SK-N-SH (cell line): ENCODE measurements around the gene PCYOX1L. TPM values are rescaled to one million over a fixed set of nuclear protein-coding genes. Genes with fewer than 3 reads are reported as not detected.

ENCODE experiments used
- CTCF ChIA-PET: fragments of 300-600, 350-600 bp; formaldehyde crosslinking; extraction: SDS; loops from one replicate; lab custom pipeline; 2021; lab: Yijun Ruan, JAX
- POLR2A ChIA-PET: fragments of 350-600 bp; sonication (Branson Sonifier 250); formaldehyde crosslinking; extraction: SDS; loops from one replicate; lab custom pipeline; 2020; ENCODE audit warnings: antibody characterized with exemption, inconsistent platforms; lab: Yijun Ruan, JAX
- DNase-seq: peaks from one replicate; pipeline ENCODE4 v3.0.0; 2012
- H2AFZ ChIP-seq: fragments of 200-600 bp; sonication (generic); 2 replicates; pipeline ENCODE4 v1.8.1; 2016; ENCODE audit warnings: antibody characterized with exemption, mild to moderate bottlenecking, low read depth
- H3F3A ChIP-seq: fragments of 200-600 bp; sonication (generic); replicated peaks from 2 replicates; pipeline ENCODE3; 2016; ENCODE audit warnings: antibody characterized with exemption, mild to moderate bottlenecking; ENCODE audit not compliant: insufficient read depth
- H3K27ac ChIP-seq, 2 experiments: fragments of 200-500 bp in 1 of 2; fragments of 200-600 bp in 1 of 2; sonication (Bioruptor generic) in 1 of 2; sonication (generic), shearing (Covaris generic) in 1 of 2; 2 replicates each; pipeline versions ENCODE4 v1.5.1 to v1.6.1; 2014 to 2016; ENCODE audit warnings: low read depth in 2 of 2, inconsistent platforms in 1 of 2, low read length in 1 of 2, mild to moderate bottlenecking in 1 of 2, mixed read lengths in 1 of 2
- H3K27me3 ChIP-seq: fragments of 200-600 bp; sonication (generic), shearing (Covaris generic); 2 replicates; pipeline ENCODE4 v1.6.1; 2016; ENCODE audit warnings: mixed run types; ENCODE audit not compliant: insufficient read depth
- H3K36me3 ChIP-seq, 2 experiments: fragments of 200-500 bp in 1 of 2; fragments of 200-600 bp in 1 of 2; sonication (Bioruptor generic) in 1 of 2; sonication (generic) in 1 of 2; replicated peaks in 1 of 2; 2 replicates each; pipeline versions ENCODE3 to v1.5.1; 2014 to 2016; ENCODE audit warnings: low read length in 1 of 2, mild to moderate bottlenecking in 1 of 2; ENCODE audit not compliant: insufficient read depth in 2 of 2, control insufficient read depth in 1 of 2
- H3K4me1 ChIP-seq, 2 experiments: fragments of 200-500 bp in 1 of 2; fragments of 200-600 bp in 1 of 2; sonication (Bioruptor generic) in 1 of 2; sonication (generic), shearing (Covaris generic) in 1 of 2; 2 replicates each; pipeline versions ENCODE4 v1.5.1 to v1.6.1; 2014 to 2016; ENCODE audit warnings: low read depth in 1 of 2, low read length in 1 of 2, mixed run types in 1 of 2; ENCODE audit not compliant: insufficient read depth in 2 of 2, control insufficient read depth in 1 of 2
- H3K4me2 ChIP-seq: fragments of 200-600 bp; sonication (generic), shearing (Covaris generic); 2 replicates; pipeline ENCODE4 v1.6.1; 2017; ENCODE audit warnings: mixed run types
- H3K4me3 ChIP-seq, 2 experiments: fragments of 200-500 bp in 1 of 2; fragments of 200-600 bp in 1 of 2; sonication (Bioruptor generic) in 1 of 2; sonication (generic), shearing (Covaris generic) in 1 of 2; 2 replicates each; pipeline versions ENCODE4 v1.5.1 to v1.8.1; 2014 to 2016; ENCODE audit warnings: low read depth in 2 of 2, inconsistent platforms in 1 of 2, low read length in 1 of 2, mild to moderate bottlenecking in 1 of 2, mixed read lengths in 1 of 2, moderate library complexity in 1 of 2
- H3K79me2 ChIP-seq: fragments of 200-600 bp; sonication (generic); 2 replicates; pipeline ENCODE4 v1.8.1; 2017; ENCODE audit warnings: mild to moderate bottlenecking; ENCODE audit not compliant: insufficient read depth
- H3K9ac ChIP-seq: fragments of 200-600 bp; sonication (generic); 2 replicates; pipeline ENCODE4 v1.6.1; 2017; ENCODE audit warnings: mixed run types
- H3K9me2 ChIP-seq: fragments of 200-600 bp; sonication (generic); 2 replicates; pipeline ENCODE4 v1.6.1; 2017; ENCODE audit warnings: mixed run types
- H3K9me3 ChIP-seq: fragments of 200-600 bp; sonication (generic); 2 replicates; pipeline ENCODE4 v1.6.1; 2017; ENCODE audit warnings: mixed run types, mild to moderate bottlenecking, moderate library complexity
- H4K20me1 ChIP-seq: fragments of 200-600 bp; sonication (generic); 2 replicates; pipeline ENCODE4 v1.6.1; 2017; ENCODE audit warnings: mild to moderate bottlenecking, mixed run types; ENCODE audit not compliant: insufficient read depth
- CHD2 ChIP-seq: fragments of 150-350 bp; IDR thresholded peaks from 2 replicates; pipeline ENCODE4 v1.6.1; 2018; ENCODE audit warnings: low read length; ENCODE audit not compliant: partially characterized antibody
- ELF1 ChIP-seq: IDR thresholded peaks from 2 replicates; pipeline ENCODE4 v1.4.0; 2012
- EP300 ChIP-seq, 2 experiments: IDR thresholded peaks; 2 replicates each; pipeline versions ENCODE4 v1.4.0 to v1.6.1; 2012; ENCODE audit warnings: borderline replicate concordance in 1 of 2, low read depth in 1 of 2, low read length in 1 of 2
- FOSL2 ChIP-seq: IDR thresholded peaks from 2 replicates; pipeline ENCODE4 v1.4.0; 2012; ENCODE audit warnings: low read depth, mild to moderate bottlenecking, moderate library complexity, borderline replicate concordance
- FOXJ3 ChIP-seq: sonication (generic); formaldehyde crosslinking; IDR thresholded peaks from 2 replicates; pipeline ENCODE4 v1.5.1; 2020; ENCODE audit warnings: mild to moderate bottlenecking, missing genetic modification reagents
- FOXM1 ChIP-seq: IDR thresholded peaks from 2 replicates; pipeline ENCODE4 v1.4.0; 2012; ENCODE audit warnings: low read depth, mild to moderate bottlenecking
- GABPA ChIP-seq: IDR thresholded peaks from 2 replicates; pipeline ENCODE4 v1.4.0; 2012; ENCODE audit warnings: low read depth, mild to moderate bottlenecking
- GATA2 ChIP-seq: sonication (generic); formaldehyde crosslinking; IDR thresholded peaks from 2 replicates; pipeline ENCODE4 v1.5.0; 2020; ENCODE audit warnings: mild to moderate bottlenecking, missing genetic modification reagents
- MAX ChIP-seq: IDR thresholded peaks from 2 replicates; pipeline ENCODE4 v1.4.0; 2012; ENCODE audit warnings: low read depth
- MEF2A ChIP-seq: IDR thresholded peaks from 2 replicates; pipeline ENCODE4 v1.4.0; 2012; ENCODE audit warnings: low read depth, borderline replicate concordance
- NRF1 ChIP-seq: IDR thresholded peaks from 2 replicates; pipeline ENCODE4 v1.6.1; 2012; ENCODE audit warnings: low read depth, mild to moderate bottlenecking, low read length
- RCOR1 ChIP-seq: fragments of 150-350 bp; IDR thresholded peaks from 2 replicates; pipeline ENCODE4 v1.6.1; 2017; ENCODE audit warnings: antibody characterized with exemption, low read length
- RFX5 ChIP-seq: IDR thresholded peaks from 2 replicates; pipeline ENCODE4 v1.6.1; 2012; ENCODE audit warnings: mild to moderate bottlenecking, improper control_type of control experiment, low read length
- SMC3 ChIP-seq: IDR thresholded peaks from 2 replicates; pipeline ENCODE4 v1.6.1; 2012; ENCODE audit warnings: low read depth, low read length, improper control_type of control experiment
- TAF1 ChIP-seq: IDR thresholded peaks from 2 replicates; pipeline ENCODE4 v1.6.1; 2012; ENCODE audit warnings: low read depth, mild to moderate bottlenecking, low read length, moderate library complexity, borderline replicate concordance
- TCF12 ChIP-seq: IDR thresholded peaks from 2 replicates; pipeline ENCODE4 v1.4.0; 2012
- YY1 ChIP-seq: IDR thresholded peaks from 2 replicates; pipeline ENCODE4 v1.4.0; 2012; ENCODE audit warnings: low read depth, mild to moderate bottlenecking
- WGBS: methylation state at CpG from one replicate; pipeline ENCODE4 v1.1.6; 2017; ENCODE audit warnings: low lambda C conversion rate; 5-methylcytosine and 5-hydroxymethylcytosine counted together
- polyA plus RNA-seq, 3 experiments: library from polyadenylated mRNA; depleted of rRNA; stranded (reverse); fragments of >200 nt; gene quantifications; 2 replicates each; pipeline ENCODE4 v1.2.3, GENCODE V29; 2012
- TF ChIP-seq, protein P1 (sequence below): IDR thresholded peaks from 2 replicates; pipeline ENCODE4 v1.4.0; 2012; ENCODE audit warnings: low read depth, borderline replicate concordance
- TF ChIP-seq, protein P2 (sequence below): fragments of 150-350 bp; IDR thresholded peaks from 2 replicates; pipeline ENCODE4 v1.6.1; 2016; ENCODE audit warnings: mild to moderate bottlenecking, low read depth, low read length
- TF ChIP-seq, protein P3 (sequence below): IDR thresholded peaks from 2 replicates; pipeline ENCODE4; 2012

PCYOX1L gene
- polyA plus RNA-seq, 1 of the 3 experiments (the other 2 are of a cell fraction), result 17.5 TPM

GRCh38 chr5:149360272-149360671 lies 2.4 kb downstream of the PCYOX1L start:
- CTCF ChIA-PET, result interaction anchor here (0.7 to 41.4 kb wide), 7 partner anchors 9 to 63 kb away, joined by 3 to 1751 read pairs (median 5); no protein-coding TSS in a partner anchor

DNA sequence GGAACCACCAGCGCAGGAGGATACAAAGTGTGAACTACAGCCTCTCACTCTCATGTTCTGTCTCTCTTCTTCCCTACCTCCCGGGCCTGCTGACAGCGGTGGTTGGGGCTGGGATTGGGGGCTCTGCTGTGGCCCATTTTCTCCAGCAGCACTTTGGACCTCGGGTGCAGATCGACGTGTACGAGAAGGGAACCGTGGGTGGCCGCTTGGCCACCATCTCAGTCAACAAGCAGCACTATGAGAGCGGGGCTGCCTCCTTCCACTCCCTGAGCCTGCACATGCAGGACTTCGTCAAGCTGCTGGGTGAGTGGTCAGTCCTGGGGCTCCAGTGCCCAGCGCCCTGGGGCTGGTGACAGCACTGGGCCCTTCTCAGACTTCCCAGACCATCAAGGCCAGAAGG lies 4.7 kb downstream of the PCYOX1L start:
- no peak overlapping the region; a peak in 1 of 4 replicates for H3K27ac ChIP-seq
- no peak overlapping the region for H3K9ac ChIP-seq
- H3K79me2 ChIP-seq, result no peaks in the 10 kb centered on the region
- POLR2A ChIA-PET, result no interaction called here
- DNase-seq, result no peak
- no peaks in the 10 kb centered on the region for H3K9me2 ChIP-seq
- H3K4me3 ChIP-seq, result no peak overlapping the region
- no peaks in the 10 kb centered on the region for H3K9me3 ChIP-seq
- no peaks in the 10 kb centered on the region for H3K27me3 ChIP-seq
- no peaks in the 10 kb centered on the region for H3F3A ChIP-seq
- WGBS, result 90% methylated on average over 10 of the region's 12 CpGs
- H2AFZ ChIP-seq, result no peak overlapping the region
- no peaks in the 10 kb centered on the region for H3K36me3 ChIP-seq
- TF ChIP-seq, protein P1, sequence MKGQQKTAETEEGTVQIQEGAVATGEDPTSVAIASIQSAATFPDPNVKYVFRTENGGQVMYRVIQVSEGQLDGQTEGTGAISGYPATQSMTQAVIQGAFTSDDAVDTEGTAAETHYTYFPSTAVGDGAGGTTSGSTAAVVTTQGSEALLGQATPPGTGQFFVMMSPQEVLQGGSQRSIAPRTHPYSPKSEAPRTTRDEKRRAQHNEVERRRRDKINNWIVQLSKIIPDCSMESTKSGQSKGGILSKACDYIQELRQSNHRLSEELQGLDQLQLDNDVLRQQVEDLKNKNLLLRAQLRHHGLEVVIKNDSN, result no peak
- TF ChIP-seq MEF2A (no peak), EP300 (IDR thresholded peaks at IDR 0.05; ENCODE audit: borderline replicate concordance in 1 of 2, low read depth in 1 of 2, low read length in 1 of 2) (no peak), SMC3 (no peak), GATA2 (no peak), YY1 (no peak), TAF1 (no peak), ELF1 (no peak), CHD2 (no peak), NRF1 (no peak), GABPA (no peak), RCOR1 (no peak), FOXM1 (no peak), TCF12 (no peak), FOSL2 (no peak)
- TF ChIP-seq, protein P2, sequence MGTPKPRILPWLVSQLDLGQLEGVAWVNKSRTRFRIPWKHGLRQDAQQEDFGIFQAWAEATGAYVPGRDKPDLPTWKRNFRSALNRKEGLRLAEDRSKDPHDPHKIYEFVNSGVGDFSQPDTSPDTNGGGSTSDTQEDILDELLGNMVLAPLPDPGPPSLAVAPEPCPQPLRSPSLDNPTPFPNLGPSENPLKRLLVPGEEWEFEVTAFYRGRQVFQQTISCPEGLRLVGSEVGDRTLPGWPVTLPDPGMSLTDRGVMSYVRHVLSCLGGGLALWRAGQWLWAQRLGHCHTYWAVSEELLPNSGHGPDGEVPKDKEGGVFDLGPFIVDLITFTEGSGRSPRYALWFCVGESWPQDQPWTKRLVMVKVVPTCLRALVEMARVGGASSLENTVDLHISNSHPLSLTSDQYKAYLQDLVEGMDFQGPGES, result no peak
- TF ChIP-seq, protein P3, sequence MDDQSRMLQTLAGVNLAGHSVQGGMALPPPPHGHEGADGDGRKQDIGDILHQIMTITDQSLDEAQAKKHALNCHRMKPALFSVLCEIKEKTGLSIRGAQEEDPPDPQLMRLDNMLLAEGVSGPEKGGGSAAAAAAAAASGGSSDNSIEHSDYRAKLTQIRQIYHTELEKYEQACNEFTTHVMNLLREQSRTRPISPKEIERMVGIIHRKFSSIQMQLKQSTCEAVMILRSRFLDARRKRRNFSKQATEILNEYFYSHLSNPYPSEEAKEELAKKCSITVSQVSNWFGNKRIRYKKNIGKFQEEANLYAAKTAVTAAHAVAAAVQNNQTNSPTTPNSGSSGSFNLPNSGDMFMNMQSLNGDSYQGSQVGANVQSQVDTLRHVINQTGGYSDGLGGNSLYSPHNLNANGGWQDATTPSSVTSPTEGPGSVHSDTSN, result no peak
- TF ChIP-seq, all 33 proteins: peak for 0
- no peaks in the 10 kb centered on the region for H4K20me1 ChIP-seq
- H3K4me1 ChIP-seq, result peaks cover 0 to 12% of the 10 kb centered on the region in 2 experiments; a peak in 1 of 4 replicates
- CTCF ChIA-PET, result interaction anchor here (4.7 to 41.4 kb wide), 3 partner anchors 9 to 61 kb away, joined by 35 to 1751 read pairs (median 120); no protein-coding TSS in a partner anchor
- no peak overlapping the region for H3K4me2 ChIP-seq

More at GRCh38 chr5:149360272-149360671, 2.4 kb downstream of the PCYOX1L start:
- H3K27ac ChIP-seq, result no peak overlapping the region
- no peaks in the 10 kb centered on the region for H3K79me2 ChIP-seq
- peaks cover 2 to 10% of the 10 kb centered on the region in 2 experiments for H3K36me3 ChIP-seq
- H3K9me3 ChIP-seq, result no peaks in the 10 kb centered on the region
- peaks cover 0 to 12% of the 10 kb centered on the region in 2 experiments; a peak in 1 of 4 replicates for H3K4me1 ChIP-seq
- POLR2A ChIA-PET, result interaction anchor here (1.3 kb wide), 1 partner anchor 15 kb away, joined by 6 read pairs; the partner anchor contains the start of gene GRPEL2
- no peak overlapping the region for H3K9ac ChIP-seq
- no peaks in the 10 kb centered on the region for H3K9me2 ChIP-seq
- no peak for DNase-seq
- no peaks in the 10 kb centered on the region for H4K20me1 ChIP-seq
- no peak overlapping the region for H3K4me3 ChIP-seq
- H3K27me3 ChIP-seq, result no peaks in the 10 kb centered on the region
- H3K4me2 ChIP-seq, result no peak overlapping the region
- peaks cover 6% of the 10 kb centered on the region for H3F3A ChIP-seq
- no peak overlapping the region for H2AFZ ChIP-seq
- TF ChIP-seq, protein P3, result no peak
- no peak for TF ChIP-seq FOSL2
- TF ChIP-seq MAX, result no peak
- TF ChIP-seq, protein P1, result no peak
- no peak for TF ChIP-seq RFX5
- TF ChIP-seq FOXJ3, result no peak
- 94% methylated on average over 1 of the region's 1 CpG for WGBS
